Endothelial cell of umbilical vein (primary cell): ENCODE measurements around the gene PDE7B. TPM values are rescaled to one million over a fixed set of nuclear protein-coding genes. Genes with fewer than 3 reads are reported as not detected.

ENCODE experiments used
- BruUV-seq: library from RNA; stranded (reverse); fragments of 400-500 nt; replicated peaks from 2 replicates; lab custom pipeline; 2021; lab: Mats Ljungman, UMichigan
- CTCF ChIA-PET: fragments of 300-600, 350-600 bp; sonication (Branson Sonifier 250); formaldehyde crosslinking; loops from one replicate; lab custom pipeline; 2021; ENCODE audit warnings: antibody characterized with exemption, inconsistent platforms; lab: Charles Lee
- POLR2A ChIA-PET: fragments of 300-600, 350-600 bp; sonication (Branson Sonifier 250); formaldehyde crosslinking; loops from one replicate; lab custom pipeline; 2021; ENCODE audit warnings: antibody characterized with exemption, inconsistent platforms; lab: Charles Lee
- DNase-seq: peaks from one replicate; pipeline ENCODE4 v3.0.0-alpha.2; 2011; ENCODE audit warnings: low read depth, low spot score
- FAIRE-seq: peaks from 2 replicates; lab custom pipeline; 2011; peaks lifted over from hg19 to GRCh38; lab: Jason Lieb, UNC
- H2AFZ ChIP-seq: 2 replicates; pipeline ENCODE4 v1.6.0; 2012; ENCODE audit warnings: low read depth, low read length, control low read depth, inconsistent platforms
- H3K27ac ChIP-seq: 2 replicates; pipeline ENCODE4 v1.5.1; 2011; ENCODE audit warnings: low read depth, mild to moderate bottlenecking, control low read depth, low read length, moderate library complexity; ENCODE audit not compliant: insufficient read depth
- H3K27me3 ChIP-seq, 2 experiments: 2 replicates each; pipeline versions ENCODE4 v1.6.0 to v1.6.1; 2011; ENCODE audit warnings: low read length in 2 of 2, mixed read lengths in 1 of 2; ENCODE audit not compliant: control insufficient read depth in 2 of 2, insufficient read depth in 2 of 2
- H3K36me3 ChIP-seq, 2 experiments: 2 replicates in 1 of 2; 3 replicates in 1 of 2; pipeline ENCODE4 v1.5.1; 2011; ENCODE audit warnings: low read length in 2 of 2, mild to moderate bottlenecking in 1 of 2, moderate library complexity in 1 of 2; ENCODE audit not compliant: control insufficient read depth in 2 of 2, insufficient read depth in 2 of 2; ENCODE audit errors: extremely low read depth in 1 of 2
- H3K4me1 ChIP-seq: 3 replicates; pipeline ENCODE4 v1.5.1; 2011; ENCODE audit warnings: mild to moderate bottlenecking, low read length; ENCODE audit not compliant: control insufficient read depth, insufficient read depth; ENCODE audit errors: extremely low read depth
- H3K4me2 ChIP-seq: 2 replicates; pipeline ENCODE4 v1.6.1; 2011; ENCODE audit warnings: low read length, control low read depth, mixed read lengths; ENCODE audit not compliant: insufficient read depth
- H3K4me3 ChIP-seq, 3 experiments: fragments of 200-600 bp in 1 of 3; sonication (generic), shearing (Covaris generic) in 1 of 3; replicated peaks in 1 of 3; 2 replicates each; pipeline ENCODE4 v1.5.1; 2011 to 2016; ENCODE audit warnings: control low read depth in 3 of 3, low read length in 3 of 3, mild to moderate bottlenecking in 2 of 3, inconsistent platforms in 1 of 3, low read depth in 1 of 3, moderate library complexity in 1 of 3; ENCODE audit not compliant: insufficient read depth in 1 of 3
- H3K79me2 ChIP-seq: 2 replicates; pipeline ENCODE4 v1.6.0; 2012; ENCODE audit warnings: low read length, inconsistent platforms; ENCODE audit not compliant: control insufficient read depth, insufficient read depth
- H3K9ac ChIP-seq: replicated peaks from 2 replicates; pipeline ENCODE3; 2011; ENCODE audit warnings: low read length, control low read depth; ENCODE audit not compliant: insufficient read depth; ENCODE audit errors: extremely low read depth
- H3K9me1 ChIP-seq: replicated peaks from 3 replicates; pipeline ENCODE4 v1.6.0; 2011; ENCODE audit warnings: mild to moderate bottlenecking, low read length; ENCODE audit not compliant: control insufficient read depth, insufficient read depth; ENCODE audit errors: extremely low read depth
- H3K9me3 ChIP-seq: replicated peaks from 2 replicates; pipeline ENCODE4 v1.5.1; 2012; ENCODE audit warnings: low read length, inconsistent platforms; ENCODE audit not compliant: control insufficient read depth, insufficient read depth
- H4K20me1 ChIP-seq: replicated peaks from 2 replicates; pipeline ENCODE3; 2011; ENCODE audit warnings: mild to moderate bottlenecking, low read length; ENCODE audit not compliant: control insufficient read depth, insufficient read depth; ENCODE audit errors: extremely low read depth
- EZH2 ChIP-seq: IDR thresholded peaks from 2 replicates; pipeline ENCODE4 v1.6.1; 2012; ENCODE audit warnings: borderline replicate concordance, low read depth, mild to moderate bottlenecking, moderate library complexity, low read length, inconsistent platforms; ENCODE audit not compliant: severe bottlenecking
- FOS ChIP-seq: IDR thresholded peaks from 2 replicates; pipeline ENCODE4 v1.6.1; 2011; ENCODE audit warnings: mild to moderate bottlenecking, low read length, moderate library complexity, borderline replicate concordance; ENCODE audit not compliant: insufficient read depth
- GATA2 ChIP-seq: IDR thresholded peaks from 2 replicates; pipeline ENCODE4 v1.7.0; 2011; ENCODE audit warnings: low read depth, mild to moderate bottlenecking, moderate library complexity, mixed read lengths, low read length; ENCODE audit not compliant: insufficient read length, insufficient read depth
- JUN ChIP-seq: IDR thresholded peaks from 2 replicates; pipeline ENCODE4 v1.6.1; 2011; ENCODE audit warnings: borderline replicate concordance, low read depth; ENCODE audit not compliant: insufficient read length, insufficient read depth
- MYC ChIP-seq: IDR thresholded peaks from one replicate; pipeline ENCODE4 v1.6.1; 2011; ENCODE audit warnings: mild to moderate bottlenecking, low read depth, low read length
- POLR2A ChIP-seq: IDR thresholded peaks from 2 replicates; pipeline ENCODE4 v1.6.1; 2012; ENCODE audit warnings: low read depth, mild to moderate bottlenecking, control low read depth, low read length
- POLR2AphosphoS5 ChIP-seq: IDR thresholded peaks from 2 replicates; pipeline ENCODE4 v1.6.1; 2012; ENCODE audit warnings: low read depth, mild to moderate bottlenecking, control low read depth, low read length, moderate library complexity; ENCODE audit not compliant: insufficient read depth
- dilution Hi-C: fragments of 300-500 bp; cut with MboI; formaldehyde crosslinking; loops from one replicate; pipeline ENCODE4 v1.15.0; 2019; ENCODE audit warnings: low sequenced_read_pairs; ENCODE audit not compliant: extremely low pct_ligation_motif_present
- intact Hi-C: fragments of 100-400 bp; cut with micrococcal nuclease; formaldehyde crosslinking; loops from one replicate; pipeline ENCODE4 v1.10.0; 2022
- polyA plus RNA-seq, 4 experiments: library from polyadenylated mRNA; depleted of rRNA in 3 of 4; stranded (reverse) in 3 of 4; unstranded in 1 of 4; fragments of >200 nt; gene quantifications; 2 replicates each; pipeline versions ENCODE4 v1.2.1 to v1.2.3, GENCODE V29; 2011 to 2012; ENCODE audit warnings: missing spikeins in 1 of 4
- total RNA-seq: library from RNA; stranded (reverse); gene quantifications from 2 replicates; pipeline ENCODE4 v1.2.3, GENCODE V29; 2021
- TF ChIP-seq, protein P1 (sequence below): IDR thresholded peaks from 2 replicates; pipeline ENCODE4 v1.6.1; 2011; ENCODE audit not compliant: insufficient read depth, insufficient read length
- TF ChIP-seq, protein P2 (sequence below), 2 donors: IDR thresholded peaks; 1 replicate in 1 of 2; 2 replicates in 1 of 2; pipeline ENCODE4 v1.5.1; 2011; ENCODE audit warnings: low read length in 2 of 2, mild to moderate bottlenecking in 2 of 2, moderate library complexity in 2 of 2, control low read depth in 1 of 2, inconsistent platforms in 1 of 2, low read depth in 1 of 2; ENCODE audit not compliant: insufficient read depth in 1 of 2; ENCODE audit errors: extremely low read depth in 1 of 2

The PDE7B gene
- total and polyA plus RNA-seq, 2 donors (not counting 3 experiments of a cell fraction or from before 2014, with no cell fraction given), result 20.6 to 25.1 TPM

DNA sequence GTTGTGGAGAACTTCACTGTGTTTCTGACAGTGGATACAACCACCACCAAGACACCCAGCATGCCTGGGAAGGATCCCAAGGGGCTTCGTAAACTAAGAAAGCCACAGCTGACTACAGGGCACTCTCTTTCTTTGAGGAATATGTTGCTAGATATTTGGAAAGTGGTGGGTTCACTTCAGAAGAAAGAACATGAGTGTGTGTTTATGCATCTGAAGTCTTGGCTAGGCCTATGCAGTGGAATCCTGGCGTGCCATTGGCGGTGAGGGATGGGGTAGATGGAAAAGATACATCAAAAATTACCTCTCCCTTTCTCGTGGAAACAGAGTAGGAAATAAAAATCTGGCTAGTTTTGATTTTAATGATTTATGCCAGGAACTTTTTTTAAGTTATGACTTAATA is 187.7 kb downstream of the PDE7B start:
- Histone ChIP-seq H3K4me2 (peak overlapping the region; percentile 98), H2AFZ (peak overlapping the region; percentile 6)

More for the DNA sequence above, 187.7 kb downstream of the PDE7B start:
- Histone ChIP-seq H3K4me1 (peaks cover 66% of the 10 kb centered on the region), H3K4me3 (peak overlapping the region; percentile 53 to 97 (median 56)), H4K20me1 (no peaks in the 10 kb centered on the region), H3K9me1 (no peaks in the 10 kb centered on the region), H3K27ac (peak overlapping the region; percentile 93), H3K9ac (peak overlapping the region; percentile 94), H3K27me3 (no peaks in the 10 kb centered on the region), H3K9me3 (no peaks in the 10 kb centered on the region), H3K36me3 (no peaks in the 10 kb centered on the region), H3K79me2 (peaks cover 67% of the 10 kb centered on the region)
- intact Hi-C loops, result loop anchor here (5.0 kb wide), 1 partner anchor 248 kb away; the partner anchor contains the start of gene BCLAF1
- POLR2A ChIA-PET, result interaction anchor here (2.4 kb wide), 1 partner anchor 29 kb away, joined by 9 read pairs; no protein-coding TSS in a partner anchor
- no peak for TF ChIP-seq FOS
- TF ChIP-seq, protein P1, sequence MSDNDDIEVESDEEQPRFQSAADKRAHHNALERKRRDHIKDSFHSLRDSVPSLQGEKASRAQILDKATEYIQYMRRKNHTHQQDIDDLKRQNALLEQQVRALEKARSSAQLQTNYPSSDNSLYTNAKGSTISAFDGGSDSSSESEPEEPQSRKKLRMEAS, result no peak
- TF ChIP-seq JUN, result no peak
- TF ChIP-seq MYC, result no peak
- TF ChIP-seq POLR2A, result no peak
- no peak for TF ChIP-seq EZH2
- TF ChIP-seq, protein P2, sequence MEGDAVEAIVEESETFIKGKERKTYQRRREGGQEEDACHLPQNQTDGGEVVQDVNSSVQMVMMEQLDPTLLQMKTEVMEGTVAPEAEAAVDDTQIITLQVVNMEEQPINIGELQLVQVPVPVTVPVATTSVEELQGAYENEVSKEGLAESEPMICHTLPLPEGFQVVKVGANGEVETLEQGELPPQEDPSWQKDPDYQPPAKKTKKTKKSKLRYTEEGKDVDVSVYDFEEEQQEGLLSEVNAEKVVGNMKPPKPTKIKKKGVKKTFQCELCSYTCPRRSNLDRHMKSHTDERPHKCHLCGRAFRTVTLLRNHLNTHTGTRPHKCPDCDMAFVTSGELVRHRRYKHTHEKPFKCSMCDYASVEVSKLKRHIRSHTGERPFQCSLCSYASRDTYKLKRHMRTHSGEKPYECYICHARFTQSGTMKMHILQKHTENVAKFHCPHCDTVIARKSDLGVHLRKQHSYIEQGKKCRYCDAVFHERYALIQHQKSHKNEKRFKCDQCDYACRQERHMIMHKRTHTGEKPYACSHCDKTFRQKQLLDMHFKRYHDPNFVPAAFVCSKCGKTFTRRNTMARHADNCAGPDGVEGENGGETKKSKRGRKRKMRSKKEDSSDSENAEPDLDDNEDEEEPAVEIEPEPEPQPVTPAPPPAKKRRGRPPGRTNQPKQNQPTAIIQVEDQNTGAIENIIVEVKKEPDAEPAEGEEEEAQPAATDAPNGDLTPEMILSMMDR (IDR thresholded peaks at IDR 0.05; ENCODE audit: extremely low read depth in 1 of 2, insufficient read depth in 1 of 2, low read depth in 1 of 2, low read length in 2 of 2), result no peak
- TF ChIP-seq GATA2, result no peak
- TF ChIP-seq POLR2AphosphoS5, result no peak
- CTCF ChIA-PET, result interaction anchor here (0.7 to 3.0 kb wide), 8 partner anchors 11 to 130 kb away, joined by 3 to 16 read pairs (median 6); no protein-coding TSS in a partner anchor
- FAIRE-seq, result peak; percentile 56
- BruUV-seq, result no TSS peak
- dilution Hi-C loops, result no loop called here
- DNase-seq, result peak; percentile 43
